ENCODE results near the gene PIK3CA.
"Not testable (repeated sequence)": the region's sequence is repeated elsewhere in the genome, so short reads cannot be mapped to it uniquely, and the experiment has no call there.

The PIK3CA gene

DNA sequence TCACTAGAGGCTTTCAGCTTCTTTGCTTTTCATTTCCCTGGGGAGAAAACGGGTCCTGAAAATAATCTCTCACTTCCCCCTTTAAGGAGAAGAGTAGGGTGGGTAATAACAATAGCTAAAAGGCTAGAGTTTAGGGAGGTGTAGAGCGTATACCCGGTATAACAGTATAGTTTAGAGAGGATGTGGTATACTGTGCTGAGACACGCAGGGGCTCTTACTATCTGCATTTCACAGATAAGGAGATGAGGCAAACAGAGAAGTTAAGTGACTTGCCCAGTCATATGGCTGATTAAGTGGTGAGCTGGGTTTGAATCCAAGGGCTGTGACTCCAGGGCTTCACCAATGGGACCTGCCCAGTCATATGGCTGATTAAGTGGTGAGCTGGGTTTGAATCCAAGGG is 117.7 kb downstream of the PIK3CA start:
- DNase-seq = no peak

GRCh38 chr3:179266701-179267211 is 118.6 kb downstream of the PIK3CA start:
- no peak for DNase-seq

DNA sequence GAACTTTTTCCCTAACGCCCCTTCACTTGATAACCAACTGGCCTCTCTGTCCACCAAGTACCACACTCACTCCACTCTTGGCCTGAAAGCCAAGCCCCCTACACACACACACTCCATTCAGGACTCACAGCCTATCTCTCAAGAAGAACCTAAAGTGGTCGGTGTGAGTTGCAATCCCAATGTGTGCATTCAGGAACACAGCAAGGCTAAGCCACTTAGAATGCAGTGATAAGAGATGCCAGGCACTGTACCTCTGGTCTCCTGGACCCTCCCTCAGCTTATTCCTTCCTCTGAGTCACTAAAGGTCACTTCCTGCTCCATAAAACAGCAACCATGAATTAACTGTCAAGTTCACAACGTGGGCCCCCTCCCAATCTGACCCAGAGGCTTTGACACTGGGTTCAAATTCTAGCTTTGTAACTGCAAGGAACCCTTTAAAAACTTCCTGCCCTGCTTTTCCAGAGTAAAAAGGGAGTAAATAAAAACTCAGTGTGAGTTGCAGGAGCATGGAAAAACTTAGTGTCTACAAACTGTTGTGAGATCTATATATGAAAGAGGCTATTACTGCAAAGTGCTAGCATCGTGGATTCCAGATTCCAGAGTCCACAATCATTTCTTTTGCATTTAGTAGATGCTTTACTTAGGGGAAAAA is 120.4 kb downstream of the PIK3CA start:
- DNase-seq = no peak

GRCh38 chr3:179269152-179269707 is 121.1 kb downstream of the PIK3CA start:
- no peak for DNase-seq

- DNase-seq = no peak
Observed at GRCh38 chr3:179272385-179272784, 124.2 kb downstream of the PIK3CA start.

GRCh38 chr3:179274434-179274833 is 126.3 kb downstream of the PIK3CA start:
- DNase-seq = not testable (repeated sequence)

- no peak for DNase-seq
Observed at GRCh38 chr3:179276001-179276400, 127.8 kb downstream of the PIK3CA start.

DNA sequence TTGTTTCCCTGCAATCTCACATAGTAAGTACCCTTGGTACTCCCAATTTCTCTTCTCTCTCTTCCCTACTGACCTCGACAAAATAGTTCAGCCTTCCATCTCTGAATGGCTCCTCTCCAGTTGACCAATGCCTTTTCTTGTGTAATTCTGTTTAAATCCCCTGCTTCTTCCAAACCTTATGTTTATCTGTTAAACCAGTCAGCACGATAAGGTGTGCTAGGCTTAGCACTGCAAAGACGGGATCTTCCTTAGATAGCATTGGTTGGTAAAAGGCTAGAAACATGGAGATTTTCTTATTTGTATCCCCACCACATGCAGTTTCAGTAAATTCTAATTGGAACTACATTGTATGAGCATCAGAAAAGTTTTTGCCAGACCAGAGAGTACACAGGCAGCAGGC is 128.6 kb downstream of the PIK3CA start:
- no peak for DNase-seq

DNA sequence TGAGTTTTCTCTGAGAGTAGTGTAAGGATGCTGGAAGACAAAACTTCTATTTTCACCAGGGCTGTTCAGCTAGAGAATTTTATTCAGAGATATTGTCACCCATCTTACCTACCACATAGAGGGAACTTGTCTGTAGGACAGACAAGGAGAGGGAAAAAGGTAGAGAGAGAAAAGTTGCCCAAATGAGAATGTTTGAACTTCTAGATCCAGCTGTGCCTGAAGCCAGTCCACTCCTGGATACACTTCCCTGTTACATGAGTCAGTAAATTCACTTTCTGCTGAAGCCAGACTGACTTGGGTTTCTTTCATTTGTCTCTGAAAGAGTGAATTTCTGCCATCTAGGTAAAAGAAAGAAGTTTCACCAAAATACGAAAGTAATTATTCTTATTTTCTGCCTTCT is 130.0 kb downstream of the PIK3CA start:
- no peak for DNase-seq

GRCh38 chr3:179278932-179279693 is 131.0 kb downstream of the PIK3CA start:
- DNase-seq = no peak

GRCh38 chr3:179279837-179280236 is 131.7 kb downstream of the PIK3CA start:
- DNase-seq = no peak

GRCh38 chr3:179281825-179282224 is 133.7 kb downstream of the PIK3CA start:
- no peak for DNase-seq

- no peak for DNase-seq
Observed at GRCh38 chr3:179286331-179286730, 138.2 kb downstream of the PIK3CA start.

DNA sequence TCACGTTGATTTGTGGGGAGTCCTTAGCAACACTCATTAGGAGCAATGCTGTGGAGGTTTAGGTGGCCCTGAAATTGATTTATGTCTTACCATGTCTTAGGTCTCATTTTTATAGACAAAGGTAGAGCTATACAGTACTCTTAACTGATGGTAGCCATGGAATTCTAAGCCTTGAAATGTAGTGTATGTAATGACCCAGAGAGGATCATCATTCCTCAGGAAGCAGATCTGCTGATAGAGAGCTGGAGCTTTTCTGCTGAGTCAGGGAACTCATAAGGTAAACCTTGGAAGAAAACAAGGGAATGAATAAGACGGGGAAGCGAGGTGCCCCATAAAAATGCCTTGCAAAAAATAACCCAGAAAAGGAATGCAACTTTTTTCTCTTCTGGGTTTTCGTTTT is 140.7 kb downstream of the PIK3CA start:
- DNase-seq = no peak

DNA sequence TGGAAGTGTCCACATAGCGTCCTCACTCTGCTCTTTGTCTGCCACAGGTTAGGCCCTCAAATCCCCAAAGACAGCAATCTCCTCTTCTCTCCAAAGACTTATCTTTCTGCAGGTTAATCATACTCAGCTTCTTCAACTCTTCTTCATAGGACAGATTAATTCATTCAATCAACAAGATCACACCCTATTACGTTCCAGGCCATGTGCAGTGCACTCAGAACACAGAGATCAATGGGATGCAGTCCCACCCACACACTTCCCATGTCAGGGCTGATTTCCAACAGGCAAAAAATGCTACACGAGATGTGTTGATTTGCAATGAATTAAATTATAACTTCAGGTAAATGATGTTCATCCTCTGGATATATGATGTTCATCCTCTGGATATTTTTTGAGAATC is 141.1 kb downstream of the PIK3CA start:
- DNase-seq = no peak
